Nephron (organoid): Measurements from ENCODE around the gene FBXO44.

ENCODE experiments used
- H3K27ac Mint-ChIP-seq, 3 experiments: 2 replicates each; pipeline ENCODE4 v1.8.0; 2020; ENCODE audit warnings: mixed read lengths in 3 of 3, mild to moderate bottlenecking in 2 of 3, moderate library complexity in 1 of 3
- H3K27me3 Mint-ChIP-seq: 2 replicates; pipeline ENCODE4 v1.8.0; 2021; ENCODE audit warnings: low read depth, mild to moderate bottlenecking, moderate library complexity, mixed read lengths
- H3K36me3 Mint-ChIP-seq: 2 replicates; pipeline ENCODE4 v1.8.0; 2020; ENCODE audit warnings: low read depth, mixed read lengths
- H3K4me1 Mint-ChIP-seq: 2 replicates; pipeline ENCODE4 v1.8.0; 2020; ENCODE audit warnings: mixed read lengths
- H3K4me3 Mint-ChIP-seq, 3 experiments: 2 replicates each; pipeline ENCODE4 v1.8.0; 2020; ENCODE audit warnings: mild to moderate bottlenecking in 3 of 3, mixed read lengths in 3 of 3, moderate library complexity in 2 of 3
- H3K9me3 Mint-ChIP-seq: 2 replicates; pipeline ENCODE4 v1.8.0; 2020; ENCODE audit warnings: mixed read lengths
- TF ChIP-seq, protein P1 (sequence below), 3 experiments: fragments of 200-600 bp; sonication (generic); IDR thresholded peaks; one replicate each; pipeline ENCODE4 v1.5.0; 2021; ENCODE audit warnings: antibody characterized with exemption in 3 of 3; ENCODE audit not compliant: unreplicated experiment in 3 of 3

The FBXO44 gene

GRCh38 chr1:11613347-11613746, 41.3 kb upstream of the FBXO44 start:
- Mint-ChIP-seq H3K27ac (no peak overlapping the region), H3K27me3 (peaks cover 35% of the 10 kb centered on the region), H3K4me3 (no peak overlapping the region), H3K9me3 (peaks cover 2% of the 10 kb centered on the region), H3K4me1 (no peaks in the 10 kb centered on the region), H3K36me3 (no peaks in the 10 kb centered on the region)
- TF ChIP-seq, protein P1, sequence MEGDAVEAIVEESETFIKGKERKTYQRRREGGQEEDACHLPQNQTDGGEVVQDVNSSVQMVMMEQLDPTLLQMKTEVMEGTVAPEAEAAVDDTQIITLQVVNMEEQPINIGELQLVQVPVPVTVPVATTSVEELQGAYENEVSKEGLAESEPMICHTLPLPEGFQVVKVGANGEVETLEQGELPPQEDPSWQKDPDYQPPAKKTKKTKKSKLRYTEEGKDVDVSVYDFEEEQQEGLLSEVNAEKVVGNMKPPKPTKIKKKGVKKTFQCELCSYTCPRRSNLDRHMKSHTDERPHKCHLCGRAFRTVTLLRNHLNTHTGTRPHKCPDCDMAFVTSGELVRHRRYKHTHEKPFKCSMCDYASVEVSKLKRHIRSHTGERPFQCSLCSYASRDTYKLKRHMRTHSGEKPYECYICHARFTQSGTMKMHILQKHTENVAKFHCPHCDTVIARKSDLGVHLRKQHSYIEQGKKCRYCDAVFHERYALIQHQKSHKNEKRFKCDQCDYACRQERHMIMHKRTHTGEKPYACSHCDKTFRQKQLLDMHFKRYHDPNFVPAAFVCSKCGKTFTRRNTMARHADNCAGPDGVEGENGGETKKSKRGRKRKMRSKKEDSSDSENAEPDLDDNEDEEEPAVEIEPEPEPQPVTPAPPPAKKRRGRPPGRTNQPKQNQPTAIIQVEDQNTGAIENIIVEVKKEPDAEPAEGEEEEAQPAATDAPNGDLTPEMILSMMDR (IDR thresholded peaks at IDR 0.05; ENCODE audit: unreplicated experiment in 3 of 3): no peak

DNA sequence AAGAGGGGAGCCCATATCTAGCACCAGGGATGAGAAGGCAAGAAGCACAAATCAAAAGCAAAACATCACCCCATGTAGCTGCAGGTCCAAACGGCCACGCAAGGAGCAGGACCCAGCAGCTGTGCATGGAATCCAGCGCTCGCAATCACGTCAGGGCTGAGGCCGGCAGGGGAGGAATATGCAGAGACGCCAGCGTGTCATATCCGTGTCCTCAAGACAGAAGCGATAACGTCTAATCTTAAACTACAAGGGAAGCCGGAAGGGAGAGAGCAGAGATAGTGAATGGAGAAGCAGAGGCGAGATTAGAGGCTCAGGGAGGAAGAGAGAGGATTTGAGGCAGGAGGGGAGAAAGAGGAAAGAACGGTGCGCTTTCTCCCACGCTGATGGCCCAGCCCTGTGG, 39.6 kb upstream of the FBXO44 start:
- H3K27me3 Mint-ChIP-seq: peaks cover 35% of the 10 kb centered on the region
- no peak overlapping the region for H3K4me3 Mint-ChIP-seq
- H3K36me3 Mint-ChIP-seq: no peaks in the 10 kb centered on the region
- H3K9me3 Mint-ChIP-seq: no peaks in the 10 kb centered on the region
- TF ChIP-seq, protein P1 (IDR thresholded peaks at IDR 0.05; ENCODE audit: unreplicated experiment in 3 of 3): no peak
- no peak overlapping the region for H3K27ac Mint-ChIP-seq
- no peaks in the 10 kb centered on the region for H3K4me1 Mint-ChIP-seq

GRCh38 chr1:11616766-11617165, 37.9 kb upstream of the FBXO44 start:
- no peak overlapping the region for H3K27ac Mint-ChIP-seq
- H3K36me3 Mint-ChIP-seq: no peaks in the 10 kb centered on the region
- no peaks in the 10 kb centered on the region for H3K9me3 Mint-ChIP-seq
- peaks cover 30% of the 10 kb centered on the region for H3K27me3 Mint-ChIP-seq
- H3K4me3 Mint-ChIP-seq: no peak overlapping the region
- H3K4me1 Mint-ChIP-seq: no peaks in the 10 kb centered on the region
- TF ChIP-seq, protein P1 (IDR thresholded peaks at IDR 0.05; ENCODE audit: unreplicated experiment in 3 of 3): no peak

DNA sequence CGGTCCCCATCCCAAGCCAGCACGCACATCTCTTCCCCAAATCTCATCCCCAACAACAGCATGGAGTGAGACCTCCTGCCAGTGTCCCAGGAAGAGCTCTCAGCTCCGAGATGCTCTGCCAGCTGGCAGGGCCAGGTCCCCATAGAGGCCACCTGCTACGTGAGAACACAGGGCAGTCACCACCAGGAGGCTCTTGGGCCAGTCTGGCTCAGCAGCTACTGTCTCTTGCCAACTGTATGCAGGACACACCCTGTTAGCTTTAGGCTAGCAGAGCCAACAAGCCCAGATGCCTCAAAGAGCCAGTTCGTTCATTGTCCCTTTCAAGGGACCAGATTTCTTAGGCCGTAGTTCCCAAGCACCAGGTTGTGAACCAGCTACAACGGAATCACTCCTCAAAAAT, 37.4 kb upstream of the FBXO44 start:
- Mint-ChIP-seq H3K27me3 (peaks cover 31% of the 10 kb centered on the region), H3K4me1 (no peaks in the 10 kb centered on the region), H3K27ac (no peak overlapping the region), H3K9me3 (no peaks in the 10 kb centered on the region), H3K36me3 (no peaks in the 10 kb centered on the region), H3K4me3 (no peak overlapping the region)
- TF ChIP-seq, protein P1 (IDR thresholded peaks at IDR 0.05; ENCODE audit: unreplicated experiment in 3 of 3): no peak

DNA sequence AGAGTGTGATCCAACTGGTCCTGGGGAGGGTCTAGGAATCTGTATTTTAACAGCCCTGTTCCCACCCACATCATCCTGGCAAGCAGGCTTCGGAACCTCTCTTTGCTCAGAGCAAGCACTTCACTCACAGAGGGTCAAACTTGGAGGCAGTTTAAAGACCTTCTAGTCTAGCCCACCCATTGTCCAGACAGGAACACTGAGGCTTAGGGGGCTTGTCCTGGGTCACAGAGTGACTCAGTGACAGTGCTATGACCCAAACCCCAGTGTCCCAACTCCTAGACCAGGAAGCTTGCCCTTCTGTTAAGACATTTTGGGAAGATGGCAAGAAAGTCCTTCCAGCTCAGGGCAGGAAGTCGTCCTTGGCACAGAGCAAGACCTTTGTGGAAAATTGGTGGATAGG, 36.9 kb upstream of the FBXO44 start:
- no peak overlapping the region for H3K27ac Mint-ChIP-seq
- H3K4me3 Mint-ChIP-seq: no peak overlapping the region
- no peaks in the 10 kb centered on the region for H3K4me1 Mint-ChIP-seq

DNA sequence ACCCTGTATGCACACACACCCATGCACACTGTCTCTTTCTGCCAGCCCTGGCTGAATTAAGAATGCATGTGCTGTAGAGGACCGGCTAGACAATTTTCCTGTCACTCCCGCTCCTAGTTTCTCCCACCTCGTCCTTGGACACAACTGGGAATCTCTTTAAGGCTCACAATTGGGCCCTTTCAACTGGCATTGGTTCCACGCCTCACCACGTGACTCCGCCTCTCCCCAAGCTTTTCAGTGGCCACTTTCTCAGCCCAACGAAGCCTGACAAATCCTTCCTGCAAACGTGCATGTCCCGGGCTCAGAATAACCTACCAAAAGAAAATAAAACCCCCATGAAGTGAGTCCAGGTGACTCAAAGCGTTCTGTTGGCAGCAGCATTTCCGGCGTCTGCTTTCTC, 34.3 kb upstream of the FBXO44 start:
- Mint-ChIP-seq H3K36me3 (no peaks in the 10 kb centered on the region), H3K9me3 (no peaks in the 10 kb centered on the region), H3K27me3 (peaks cover 19% of the 10 kb centered on the region), H3K4me1 (no peaks in the 10 kb centered on the region), H3K4me3 (no peak overlapping the region), H3K27ac (no peak overlapping the region)
- TF ChIP-seq, protein P1 (IDR thresholded peaks at IDR 0.05; ENCODE audit: unreplicated experiment in 3 of 3): no peak

More for the DNA sequence above, 36.9 kb upstream of the FBXO44 start:
- TF ChIP-seq, protein P1 (IDR thresholded peaks at IDR 0.05; ENCODE audit: unreplicated experiment in 3 of 3): no peak
- Mint-ChIP-seq H3K9me3 (no peaks in the 10 kb centered on the region), H3K27me3 (peaks cover 29% of the 10 kb centered on the region), H3K36me3 (no peaks in the 10 kb centered on the region)
